ENCODE data around the gene OR1C1.
"Not testable (repeated sequence)": the region's sequence is repeated elsewhere in the genome, so short reads cannot be mapped to it uniquely, and the experiment has no call there.

OR1C1 gene, protein sequence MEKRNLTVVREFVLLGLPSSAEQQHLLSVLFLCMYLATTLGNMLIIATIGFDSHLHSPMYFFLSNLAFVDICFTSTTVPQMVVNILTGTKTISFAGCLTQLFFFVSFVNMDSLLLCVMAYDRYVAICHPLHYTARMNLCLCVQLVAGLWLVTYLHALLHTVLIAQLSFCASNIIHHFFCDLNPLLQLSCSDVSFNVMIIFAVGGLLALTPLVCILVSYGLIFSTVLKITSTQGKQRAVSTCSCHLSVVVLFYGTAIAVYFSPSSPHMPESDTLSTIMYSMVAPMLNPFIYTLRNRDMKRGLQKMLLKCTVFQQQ

GRCh38 chr1:247760456-247760855 is at the start of gene OR1C1:
Gene OR1C1 (minus strand): TSS chr1:247760556. CDS start chr1:247758406, 2,150 bp downstream.
- DNase-seq (ENCODE audit: extremely low read depth in 1 of 2, low read depth in 1 of 2) = no peak

DNA sequence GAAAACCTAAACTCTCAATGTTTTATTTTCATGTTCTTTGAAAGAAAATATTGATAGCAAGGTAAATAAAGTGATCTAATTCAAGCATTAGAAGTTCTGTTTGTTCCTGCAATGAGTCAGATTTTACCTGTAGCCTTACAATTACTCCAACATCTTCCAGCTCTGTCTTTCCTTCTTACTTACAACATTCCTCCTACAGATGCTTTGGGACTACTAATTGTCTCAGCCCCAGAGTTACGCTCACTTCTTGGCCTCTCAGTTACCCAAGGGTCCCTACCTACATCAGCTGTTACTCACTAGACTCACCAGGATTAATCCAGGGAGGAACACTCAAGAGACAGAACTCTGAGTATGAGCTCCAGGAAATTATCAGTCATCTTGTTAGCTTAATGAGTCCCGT is 37.2 kb upstream of the OR1C1 start:
- DNase-seq (ENCODE audit: extremely low read depth in 1 of 2, low read depth in 1 of 2) = no peak

DNA sequence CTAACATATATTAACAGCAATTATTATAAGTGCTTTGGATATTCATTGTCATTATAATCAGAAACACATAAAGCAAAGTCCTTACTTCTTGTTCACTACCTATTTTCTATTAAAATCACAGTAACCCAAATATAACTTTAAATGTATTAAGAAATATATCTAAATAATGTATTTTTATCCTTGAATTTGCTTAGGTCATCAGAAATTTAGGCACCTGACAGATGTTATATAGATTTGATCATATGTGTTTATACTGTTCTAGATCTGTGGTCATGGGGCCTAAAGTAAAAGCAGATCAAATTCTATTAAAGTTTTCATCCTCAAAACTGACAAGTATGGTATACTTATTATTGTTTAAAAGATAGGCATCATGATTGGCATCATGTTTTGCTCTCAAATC is 9.2 kb upstream of the OR1C1 start:
- no peak for DNase-seq (ENCODE audit: extremely low read depth in 1 of 2, low read depth in 1 of 2)

DNA sequence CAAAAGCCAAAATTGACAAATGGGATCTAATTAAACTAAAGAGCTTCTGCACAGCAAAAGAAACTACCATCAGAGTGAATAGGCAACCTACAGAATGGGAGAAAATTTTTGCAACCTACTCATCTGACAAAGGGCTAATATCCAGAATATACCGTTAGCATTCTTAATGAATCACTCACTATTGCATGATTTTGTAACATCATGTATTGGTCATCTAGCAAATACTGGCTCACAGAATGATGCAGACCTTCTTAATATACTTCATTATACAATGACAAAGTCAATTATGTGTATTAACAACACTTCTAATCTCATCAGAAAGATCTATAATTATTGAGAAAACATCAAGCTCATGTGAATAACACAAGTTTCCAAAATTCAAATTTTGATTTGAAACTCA is 6.0 kb downstream of the OR1C1 start:
- DNase-seq (ENCODE audit: extremely low read depth in 1 of 2, low read depth in 1 of 2) = not testable (repeated sequence)

- DNase-seq (ENCODE audit: extremely low read depth in 1 of 2, low read depth in 1 of 2) = no peak
Observed at GRCh38 chr1:247749870-247750269, 10.5 kb downstream of the OR1C1 start.

GRCh38 chr1:247748041-247748440 is 12.3 kb downstream of the OR1C1 start, which contains the start of gene OR14A2:
Gene OR14A2 (minus strand): TSS chr1:247748141.
- DNase-seq (ENCODE audit: extremely low read depth in 1 of 2, low read depth in 1 of 2) = no peak

DNA sequence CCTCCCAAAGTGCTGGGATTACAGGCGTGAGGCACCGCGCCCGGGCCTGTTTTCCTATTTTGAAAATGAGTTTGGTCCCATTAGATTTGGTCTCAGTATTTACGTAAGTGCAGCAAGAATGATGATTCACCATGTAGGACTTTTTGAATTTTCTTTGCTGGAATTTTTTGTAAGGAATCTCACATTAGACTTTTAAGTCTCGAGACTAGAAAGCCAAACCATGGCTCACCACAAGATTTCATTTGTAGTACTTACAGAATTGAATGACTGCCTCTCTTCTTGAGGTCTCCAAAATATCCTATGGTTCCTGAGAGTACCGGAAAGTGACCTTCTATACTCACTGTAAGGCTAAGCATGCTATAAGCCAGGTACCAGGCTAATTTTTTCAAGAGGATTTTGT is 12.7 kb downstream of the OR1C1 start:
- DNase-seq (ENCODE audit: extremely low read depth in 1 of 2, low read depth in 1 of 2) = no peak

GRCh38 chr1:247746391-247746935 is 13.9 kb downstream of the OR1C1 start:
- no peak for DNase-seq (ENCODE audit: extremely low read depth in 1 of 2, low read depth in 1 of 2)

DNA sequence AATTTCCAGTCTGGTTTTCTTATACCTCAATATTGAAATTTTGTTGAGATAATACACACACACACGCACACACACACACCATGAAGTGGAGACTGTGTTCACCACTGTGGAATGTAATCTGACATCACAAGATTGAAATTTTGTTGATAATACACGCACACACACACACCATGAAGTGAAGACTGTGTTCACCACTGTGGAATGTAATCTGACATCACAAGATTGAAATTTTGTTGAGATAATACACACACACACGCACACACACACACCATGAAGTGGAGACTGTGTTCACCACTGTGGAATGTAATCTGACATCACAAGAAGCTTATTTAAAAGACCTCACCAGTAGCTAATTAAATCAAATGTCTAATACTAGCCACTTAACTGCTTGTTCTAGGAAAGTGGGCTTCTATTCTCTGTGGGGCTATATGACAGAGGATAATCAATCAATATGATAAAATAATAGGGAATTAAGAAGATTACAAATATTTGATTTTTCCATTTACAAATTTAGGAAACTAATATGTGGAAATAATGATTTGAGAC is 18.1 kb downstream of the OR1C1 start:
- not testable (repeated sequence) for DNase-seq (ENCODE audit: extremely low read depth in 1 of 2, low read depth in 1 of 2)

DNA sequence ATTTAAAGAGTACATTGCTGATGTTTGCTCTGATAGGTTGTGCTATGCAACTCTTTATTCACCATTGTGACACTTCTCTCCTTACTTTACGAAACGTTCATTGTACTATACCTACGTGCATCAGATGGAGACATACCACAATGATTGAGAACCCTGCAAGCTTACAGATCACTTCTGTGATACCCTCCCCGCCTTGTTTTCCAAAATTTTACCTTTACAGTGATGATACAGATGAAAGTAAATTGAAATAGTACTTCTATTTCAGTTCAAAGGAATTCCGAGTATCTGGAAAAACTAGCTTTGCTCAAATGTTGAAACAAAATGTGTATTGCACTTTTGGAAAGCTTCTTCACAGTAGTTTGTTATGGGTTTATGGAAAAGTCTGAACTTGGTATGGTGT is 18.6 kb downstream of the OR1C1 start:
- no peak for DNase-seq (ENCODE audit: extremely low read depth in 1 of 2, low read depth in 1 of 2)

- no peak for DNase-seq (ENCODE audit: extremely low read depth in 1 of 2, low read depth in 1 of 2)
Observed at GRCh38 chr1:247740721-247741120, 19.6 kb downstream of the OR1C1 start.

DNA sequence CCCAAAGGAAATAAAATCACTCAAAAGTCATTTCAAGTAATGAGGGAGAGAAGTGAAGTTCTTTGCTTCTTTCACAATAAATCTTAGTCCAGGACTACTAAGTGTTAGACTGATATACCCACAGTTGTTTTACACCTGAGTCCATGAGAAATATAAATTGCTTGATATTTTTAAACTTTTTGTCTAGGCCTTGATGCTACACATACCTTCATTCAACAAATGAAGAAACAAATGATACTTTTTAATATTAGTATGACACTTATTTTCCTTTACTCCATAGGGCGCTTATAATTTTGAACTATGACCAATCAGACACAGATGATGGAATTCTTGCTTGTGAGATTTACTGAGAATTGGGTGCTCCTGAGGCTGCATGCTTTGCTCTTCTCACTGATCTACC is 22.0 kb downstream of the OR1C1 start, which contains the start of gene OR14K1:
Gene OR14K1, plus strand, starts transcription at position 301 of the 400 bp plus-strand sequence. Its CDS starts 0 bp downstream, at position 301.
- no peak for DNase-seq (ENCODE audit: extremely low read depth in 1 of 2, low read depth in 1 of 2)

- no peak for DNase-seq (ENCODE audit: extremely low read depth in 1 of 2, low read depth in 1 of 2)
Observed at GRCh38 chr1:247721222-247721621, 39.1 kb downstream of the OR1C1 start.

- no peak for DNase-seq (ENCODE audit: extremely low read depth in 1 of 2, low read depth in 1 of 2)
Observed at GRCh38 chr1:247716546-247716945, 43.8 kb downstream of the OR1C1 start, which contains the start of gene OR6F1. Gene OR6F1 (minus strand): TSS chr1:247716646. CDS start chr1:247712755, 3,891 bp downstream.

GRCh38 chr1:247713753-247714152 is 46.6 kb downstream of the OR1C1 start:
- DNase-seq (ENCODE audit: extremely low read depth in 1 of 2, low read depth in 1 of 2) = no peak

GRCh38 chr1:247710681-247711080 is 49.7 kb downstream of the OR1C1 start:
- DNase-seq (ENCODE audit: extremely low read depth in 1 of 2, low read depth in 1 of 2) = not testable (repeated sequence)
